ENCODE measurements around the gene TUBAL3. TPM values are rescaled to one million over a fixed set of nuclear protein-coding genes. Genes with fewer than 3 reads are reported as not detected.

Gene TUBAL3
- total and polyA plus RNA-seq, 2 of the 4 experiments (the other 2 are of a cell fraction) = not detected

DNA sequence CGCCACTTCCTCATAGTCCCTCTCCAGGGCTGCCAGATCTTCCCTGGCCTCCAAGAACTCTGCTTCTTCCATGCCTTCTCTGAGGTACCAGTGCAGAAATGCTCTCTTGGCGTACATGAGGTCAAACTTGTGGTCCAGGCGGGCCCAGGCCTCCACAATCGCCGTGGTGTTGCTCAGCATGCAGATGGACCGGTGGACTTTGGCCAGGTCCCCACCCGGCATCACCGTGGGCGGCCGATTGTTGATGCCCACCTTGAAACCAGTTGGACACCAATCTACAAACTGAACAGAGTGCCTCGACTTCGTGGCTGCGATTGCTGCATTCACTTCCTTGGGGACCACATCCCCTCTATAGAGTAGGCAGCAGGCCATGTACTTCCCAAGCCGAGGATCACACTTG is 11.1 kb downstream of the TUBAL3 start:
- intact Hi-C loops (cut with micrococcal nuclease) = no loop called here
- ATAC-seq (ENCODE audit: low read depth) (no peak), DNase-seq (no peak)
- Histone ChIP-seq H4K8ac (ENCODE audit: low read depth in 2 of 2, low read length in 2 of 2) (no peak overlapping the region), H3K9me3 (ENCODE audit: control insufficient read depth, insufficient read depth, low read length) (peaks cover 6% of the 10 kb centered on the region), H2AFZ (replicated peaks; ENCODE audit: low read length, poor library complexity) (no peak overlapping the region), H3K36me3 (ENCODE audit: control insufficient read depth, insufficient read depth, low read length) (no peaks in the 10 kb centered on the region), H3K27me3 (ENCODE audit: control insufficient read depth, insufficient read depth, low read length) (peaks cover 4% of the 10 kb centered on the region), H3K14ac (replicated peaks; ENCODE audit: low read depth, low read length) (no peak overlapping the region), H3K4me3 (ENCODE audit: insufficient read depth, low read depth, low read length) (no peak overlapping the region), H2BK15ac (ENCODE audit: low read depth, low read length) (no peak overlapping the region), H2BK120ac (ENCODE audit: low read depth, low read length) (no peak overlapping the region), H3K56ac (ENCODE audit: extremely low read depth, insufficient read depth, low read length) (no peak overlapping the region), H4K20me1 (ENCODE audit: insufficient read depth, low read length) (no peaks in the 10 kb centered on the region), H4K91ac (ENCODE audit: insufficient read depth, low read depth, low read length) (no peak overlapping the region), H3K4me1 (ENCODE audit: control insufficient read depth, insufficient read depth, low read length) (no peaks in the 10 kb centered on the region), H3K4me2 (ENCODE audit: low read depth, low read length) (no peak overlapping the region), H3K23ac (ENCODE audit: low read depth, low read length) (no peak overlapping the region), H2AK9ac (replicated peaks; ENCODE audit: low read depth, low read length, poor library complexity) (no peak overlapping the region), H3K27ac (ENCODE audit: insufficient read depth, low read length) (no peak overlapping the region), H2BK20ac (ENCODE audit: low read depth, low read length) (no peak overlapping the region), H2AK5ac (ENCODE audit: low read depth, low read length) (no peak overlapping the region), H3K9ac (ENCODE audit: low read depth, low read length) (no peak overlapping the region), H3K9me1 (ENCODE audit: insufficient read depth, low read length) (no peaks in the 10 kb centered on the region), H3K18ac (ENCODE audit: low read depth, low read length) (no peak overlapping the region), H2BK5ac (ENCODE audit: low read depth, low read length, poor library complexity, severe bottlenecking) (no peak overlapping the region), H4K5ac (ENCODE audit: low read depth, low read length) (no peak overlapping the region), H3K4ac (ENCODE audit: low read depth, low read length) (no peak overlapping the region), H3K79me1 (ENCODE audit: low read depth in 1 of 2, low read length in 2 of 2) (no peaks in the 10 kb centered on the region)
- 61% methylated on average over 7 of the region's 14 CpGs; no CpG with 5 or more reads in 1 of the 2 experiments for WGBS, 2 experiments (ENCODE audit: extremely low coverage in 2 of 2, insufficient read length in 1 of 2)
- dilution Hi-C loops (cut with HindIII; ENCODE audit: low sequenced_read_pairs, unreplicated experiment) = no loop called here
- BruUV-seq (replicated peaks) = no TSS peak
- CTCF ChIA-PET = no interaction called here
- TF ChIP-seq SMC3 (IDR thresholded peaks at IDR 0.05; ENCODE audit: low read depth, low read length) = no peak
- TF ChIP-seq MAZ (IDR thresholded peaks at IDR 0.05; ENCODE audit: borderline replicate concordance, low read depth, low read length) = no peak
- no peak for TF ChIP-seq FOS (IDR thresholded peaks at IDR 0.05; ENCODE audit: low read depth, low read length)
- no peak for TF ChIP-seq NFE2L2 (IDR thresholded peaks at IDR 0.05; ENCODE audit: low read depth, low read length)
- TF ChIP-seq RAD21 (IDR thresholded peaks at IDR 0.05; ENCODE audit: low read length) = no peak
- TF ChIP-seq RCOR1 (IDR thresholded peaks at IDR 0.05; ENCODE audit: insufficient replicate concordance, low read length) = no peak
- TF ChIP-seq, protein P1, sequence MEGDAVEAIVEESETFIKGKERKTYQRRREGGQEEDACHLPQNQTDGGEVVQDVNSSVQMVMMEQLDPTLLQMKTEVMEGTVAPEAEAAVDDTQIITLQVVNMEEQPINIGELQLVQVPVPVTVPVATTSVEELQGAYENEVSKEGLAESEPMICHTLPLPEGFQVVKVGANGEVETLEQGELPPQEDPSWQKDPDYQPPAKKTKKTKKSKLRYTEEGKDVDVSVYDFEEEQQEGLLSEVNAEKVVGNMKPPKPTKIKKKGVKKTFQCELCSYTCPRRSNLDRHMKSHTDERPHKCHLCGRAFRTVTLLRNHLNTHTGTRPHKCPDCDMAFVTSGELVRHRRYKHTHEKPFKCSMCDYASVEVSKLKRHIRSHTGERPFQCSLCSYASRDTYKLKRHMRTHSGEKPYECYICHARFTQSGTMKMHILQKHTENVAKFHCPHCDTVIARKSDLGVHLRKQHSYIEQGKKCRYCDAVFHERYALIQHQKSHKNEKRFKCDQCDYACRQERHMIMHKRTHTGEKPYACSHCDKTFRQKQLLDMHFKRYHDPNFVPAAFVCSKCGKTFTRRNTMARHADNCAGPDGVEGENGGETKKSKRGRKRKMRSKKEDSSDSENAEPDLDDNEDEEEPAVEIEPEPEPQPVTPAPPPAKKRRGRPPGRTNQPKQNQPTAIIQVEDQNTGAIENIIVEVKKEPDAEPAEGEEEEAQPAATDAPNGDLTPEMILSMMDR (conservative IDR thresholded peaks at IDR 0.05; ENCODE audit: low read depth, low read length) = no peak
- TF ChIP-seq CEBPB (IDR thresholded peaks at IDR 0.05; ENCODE audit: low read depth, low read length) = no peak
- TF ChIP-seq CHD1 (IDR thresholded peaks at IDR 0.05; ENCODE audit: low read depth, low read length) = no peak
- no peak for TF ChIP-seq RFX5 (IDR thresholded peaks at IDR 0.05; ENCODE audit: low read depth, low read length)
- no peak for TF ChIP-seq BHLHE40 (IDR thresholded peaks at IDR 0.05; ENCODE audit: low read depth, low read length)
- TF ChIP-seq, protein P2, sequence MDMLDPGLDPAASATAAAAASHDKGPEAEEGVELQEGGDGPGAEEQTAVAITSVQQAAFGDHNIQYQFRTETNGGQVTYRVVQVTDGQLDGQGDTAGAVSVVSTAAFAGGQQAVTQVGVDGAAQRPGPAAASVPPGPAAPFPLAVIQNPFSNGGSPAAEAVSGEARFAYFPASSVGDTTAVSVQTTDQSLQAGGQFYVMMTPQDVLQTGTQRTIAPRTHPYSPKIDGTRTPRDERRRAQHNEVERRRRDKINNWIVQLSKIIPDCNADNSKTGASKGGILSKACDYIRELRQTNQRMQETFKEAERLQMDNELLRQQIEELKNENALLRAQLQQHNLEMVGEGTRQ (IDR thresholded peaks at IDR 0.05; ENCODE audit: low read depth, low read length) = no peak
- in situ Hi-C loops (cut with MboI; ENCODE audit: low sequenced_read_pairs) = no loop called here
- POLR2A ChIA-PET (ENCODE audit: unreplicated experiment) = no interaction called here
